GM19438 (cell line): ENCODE results near the gene ARPC5L.
"Not testable (repeated sequence)": the region's sequence is repeated elsewhere in the genome, so short reads cannot be mapped to it uniquely, and the experiment has no call there.

Experiments used
- ATAC-seq: cut with Tn5 transposase; IDR thresholded peaks from one replicate; pipeline ENCODE4 v1.9.1; 2021; ENCODE audit warnings: low read depth; ENCODE audit not compliant: unreplicated experiment

Gene ARPC5L

GRCh38 chr9:124886866-124887492 is 25.0 kb downstream of the ARPC5L start:
- no peak for ATAC-seq

DNA sequence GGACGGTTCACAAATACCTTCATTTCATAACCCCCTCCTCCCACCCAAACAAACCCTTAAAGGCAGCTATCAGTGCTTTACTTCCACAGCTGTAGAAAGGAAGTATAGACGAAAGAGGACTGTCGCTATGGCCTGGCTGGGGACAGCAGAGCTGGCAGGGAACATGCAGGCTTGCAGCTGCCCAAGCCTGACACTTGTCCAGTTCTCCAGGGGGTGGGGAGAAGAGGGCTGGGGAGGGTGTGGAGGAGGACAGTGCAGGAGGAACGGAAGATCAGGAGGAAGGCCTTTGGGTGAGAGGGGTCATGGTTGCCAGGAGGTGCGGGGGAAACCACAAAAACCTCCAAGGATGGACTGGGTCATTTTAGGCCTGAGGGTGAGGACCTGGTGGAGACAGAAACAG is 25.9 kb downstream of the ARPC5L start:
- ATAC-seq, result no peak

GRCh38 chr9:124889006-124889405 is 27.1 kb downstream of the ARPC5L start:
- no peak for ATAC-seq

- ATAC-seq, result no peak
These were observed 28.2 kb downstream of the ARPC5L start for GRCh38 chr9:124890179-124890578.

DNA sequence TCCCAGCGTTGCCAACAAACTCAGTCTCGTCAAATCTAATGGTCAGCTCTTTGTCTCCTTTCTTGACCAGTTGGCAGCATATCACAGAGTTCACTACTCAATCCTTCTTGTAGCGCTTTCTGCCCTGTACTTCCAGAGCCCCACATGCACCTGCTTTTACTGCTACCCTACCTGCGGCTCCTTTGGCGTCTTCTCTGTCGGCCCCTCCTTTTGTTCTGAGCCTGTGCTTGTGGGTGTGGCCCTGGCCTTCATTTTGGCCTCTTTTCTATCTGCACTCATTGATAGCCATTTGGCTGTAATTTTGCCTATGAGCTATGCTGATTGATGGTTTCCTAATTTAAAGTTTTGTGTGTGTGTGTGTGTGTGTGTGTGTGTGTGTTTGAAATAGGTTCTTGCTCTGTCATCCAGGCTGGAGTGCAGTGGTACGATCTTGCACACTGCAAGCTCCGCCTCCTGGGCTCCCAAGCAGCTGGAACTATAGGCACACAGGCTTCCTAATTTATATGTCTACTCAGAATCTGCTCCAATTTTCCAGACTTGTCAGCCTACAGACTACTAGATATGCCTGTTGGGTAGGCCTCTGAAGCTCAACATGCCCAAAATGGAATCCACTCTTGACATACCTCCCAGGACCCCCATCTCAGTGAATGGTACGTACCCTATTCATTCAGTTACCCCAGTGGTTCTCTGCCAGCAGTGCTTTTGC is 32.3 kb downstream of the ARPC5L start:
- no peak for ATAC-seq

DNA sequence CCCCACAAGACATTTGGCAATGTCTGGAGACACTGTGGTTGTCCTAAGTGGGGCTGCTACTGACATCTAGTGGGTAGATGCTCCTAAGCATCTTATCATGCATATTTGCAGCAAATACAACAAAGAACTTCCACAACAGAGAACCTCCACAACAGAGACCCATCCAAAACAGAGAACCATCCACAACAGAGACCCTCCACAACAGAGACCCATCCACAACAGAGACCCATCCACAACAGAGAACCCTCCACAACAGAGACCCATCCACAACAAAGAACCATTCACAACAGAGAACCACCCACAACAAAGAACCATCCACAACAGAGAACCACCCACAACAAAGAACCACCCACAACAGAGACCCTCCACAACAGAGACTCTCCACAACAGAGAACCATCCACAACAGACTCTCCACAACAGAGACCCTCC is 32.8 kb downstream of the ARPC5L start:
- no peak for ATAC-seq

DNA sequence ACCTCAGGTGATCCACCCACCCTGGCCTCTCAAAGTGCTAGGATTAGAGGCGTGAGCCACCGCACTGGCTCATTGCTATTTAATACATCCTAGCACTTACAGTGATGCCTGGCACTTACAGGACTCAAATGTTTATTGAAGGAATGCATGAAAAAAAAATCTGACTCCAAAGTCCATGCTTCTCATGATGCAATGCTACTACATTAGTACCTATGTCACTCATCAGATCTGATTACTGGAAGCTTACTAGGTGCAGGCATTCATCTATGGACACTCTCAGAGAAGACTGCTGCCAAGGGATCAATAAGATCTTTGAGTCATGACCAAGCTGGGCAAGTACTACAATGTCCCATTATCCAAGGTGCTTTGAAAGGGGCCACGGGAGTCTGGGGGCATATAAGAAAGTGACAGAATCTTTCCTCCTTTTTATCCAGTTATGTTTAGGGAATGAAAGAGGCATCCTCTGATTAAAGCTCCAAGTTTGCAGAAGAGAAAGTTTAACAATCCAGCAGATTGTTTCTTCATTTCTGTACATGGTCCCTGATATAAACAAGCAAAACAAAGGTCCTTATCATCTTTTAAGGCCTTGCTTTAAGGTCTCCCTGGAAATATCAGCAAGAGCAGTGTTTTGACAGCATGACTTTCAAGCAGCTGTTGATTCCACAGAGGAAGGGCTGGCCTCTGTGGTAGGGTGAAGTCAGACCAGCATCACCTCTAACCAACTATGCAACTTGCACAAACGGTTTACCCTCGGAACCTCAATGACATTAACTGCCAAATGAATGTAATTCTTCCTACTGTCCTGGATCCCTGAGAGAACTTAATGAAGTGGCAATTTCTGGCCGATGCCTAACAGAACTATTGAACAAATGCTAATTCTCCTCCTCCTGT is 35.9 kb downstream of the ARPC5L start:
- no peak for ATAC-seq

- ATAC-seq, result no peak
These were observed 37.9 kb downstream of the ARPC5L start for GRCh38 chr9:124899845-124900244.

- ATAC-seq, result no peak
These were observed 45.0 kb downstream of the ARPC5L start for GRCh38 chr9:124906966-124907365.

DNA sequence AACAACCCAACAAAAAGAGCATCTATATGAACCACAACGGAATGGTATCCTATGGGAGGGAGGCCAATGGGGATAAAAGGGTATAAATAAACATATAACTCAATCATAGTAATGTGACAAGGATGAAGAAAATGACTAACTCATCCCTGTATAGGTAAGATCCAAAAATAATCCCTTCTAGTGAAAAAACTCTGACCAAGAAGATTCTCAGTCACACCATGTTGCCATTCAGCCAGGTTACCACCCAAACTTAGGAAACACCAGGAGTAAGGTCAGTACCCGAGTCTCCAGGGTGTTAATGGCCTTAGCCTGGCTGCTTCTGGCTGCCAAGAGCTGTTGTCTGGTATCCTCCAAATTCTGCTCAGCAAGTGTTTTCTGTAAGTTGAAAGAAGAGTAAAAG is 46.2 kb downstream of the ARPC5L start:
- ATAC-seq, result no peak

DNA sequence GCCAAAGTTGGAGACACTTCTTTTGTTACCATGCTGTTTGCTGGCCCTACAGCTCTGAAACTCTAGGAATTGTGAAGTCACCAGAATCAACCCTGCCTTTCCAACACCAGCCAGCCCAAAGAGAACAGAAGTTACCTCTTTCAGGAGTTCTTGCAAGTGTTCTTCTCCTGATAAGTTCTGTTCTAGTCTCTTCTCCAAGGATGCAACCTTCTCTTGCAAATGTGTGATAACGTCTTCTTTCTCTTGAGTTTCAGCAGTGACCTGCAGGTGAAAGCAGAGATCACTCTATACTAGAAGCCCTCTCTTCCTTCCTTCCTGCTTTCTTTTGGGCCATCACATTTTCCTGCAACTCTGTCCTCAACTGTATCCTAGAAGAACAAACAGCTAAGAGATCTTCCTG is 49.8 kb downstream of the ARPC5L start:
- ATAC-seq, result no peak

- no peak for ATAC-seq
These were observed 51.4 kb downstream of the ARPC5L start for GRCh38 chr9:124913378-124913777.

DNA sequence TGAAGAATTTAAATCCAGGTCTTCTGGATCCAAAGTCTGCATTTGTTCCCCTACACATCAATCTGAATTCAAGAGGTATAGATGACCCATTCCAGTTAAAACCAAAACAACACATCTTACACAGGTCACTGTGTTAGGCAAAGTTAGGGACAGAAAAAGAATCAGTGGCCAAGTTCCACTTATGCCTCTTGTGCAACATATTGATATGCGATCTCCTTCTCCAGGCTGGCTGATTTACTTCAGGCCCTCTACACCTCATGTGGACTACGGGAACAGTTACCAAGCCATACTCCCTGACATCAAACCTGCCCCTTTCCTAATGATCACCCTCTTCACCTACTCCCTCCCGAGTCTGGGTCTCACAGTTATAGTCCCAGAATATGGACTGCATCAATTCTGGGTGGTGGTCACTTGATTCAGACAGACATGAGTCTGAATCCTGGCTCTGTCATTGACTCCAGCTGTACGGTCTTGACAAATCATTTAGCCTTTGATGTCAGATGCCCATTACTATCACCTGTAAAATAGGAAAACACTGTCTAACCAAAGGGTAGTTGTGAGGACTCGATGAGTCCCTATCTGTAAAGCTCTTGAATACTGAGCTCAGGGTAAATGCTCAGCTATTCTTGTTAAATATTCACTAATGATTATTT is 52.9 kb downstream of the ARPC5L start:
- ATAC-seq, result no peak

- ATAC-seq, result not testable (repeated sequence)
These were observed 58.5 kb downstream of the ARPC5L start for GRCh38 chr9:124920394-124920793.
